GM18873 (cell line): ENCODE results near the gene SCFD2.
"Not testable (repeated sequence)": the region's sequence is repeated elsewhere in the genome, so short reads cannot be mapped to it uniquely, and the experiment has no call there.

Experiments used
- ATAC-seq: cut with Tn5 transposase; IDR thresholded peaks from one replicate; pipeline ENCODE4 v1.9.1; 2021; ENCODE audit warnings: mild to moderate bottlenecking, moderate library complexity, moderate number of reproducible peaks; ENCODE audit not compliant: unreplicated experiment, low FRiP score

The SCFD2 gene

GRCh38 chr4:53156896-53157295 lies 209.0 kb downstream of the SCFD2 start:
- ATAC-seq, result no peak

DNA sequence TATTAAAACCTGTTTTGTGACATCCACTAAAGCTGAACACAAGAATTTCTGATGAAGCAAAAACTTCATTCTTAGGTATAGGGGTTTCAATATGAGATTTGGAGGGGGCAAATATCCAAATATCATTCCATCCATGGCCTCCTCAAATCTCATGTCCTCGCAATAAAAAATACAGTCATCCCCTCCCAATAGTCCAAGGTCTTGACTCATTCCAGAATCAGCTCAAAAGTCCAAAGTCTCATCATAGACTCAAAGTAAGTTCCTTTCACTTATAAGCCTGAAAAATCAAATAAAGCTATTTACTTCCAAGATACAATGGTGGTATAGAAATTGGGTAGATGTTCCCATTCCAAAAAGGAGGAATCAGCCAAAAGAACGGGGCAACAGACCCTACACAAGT lies 213.4 kb downstream of the SCFD2 start:
- ATAC-seq, result no peak

DNA sequence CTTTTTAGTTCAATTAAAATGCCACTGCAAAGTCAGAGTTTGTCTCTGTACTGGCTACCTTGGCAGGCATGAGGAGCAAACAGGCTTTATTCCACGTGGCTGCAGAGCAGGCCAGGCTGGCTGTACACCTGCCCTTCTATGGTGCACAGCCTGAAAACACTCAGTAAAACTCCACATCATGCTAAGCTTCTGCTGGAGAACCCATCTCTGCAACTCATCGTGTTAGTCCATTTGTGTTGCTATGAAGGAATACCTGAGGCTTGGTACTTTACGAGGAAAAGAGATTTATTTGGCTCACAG lies 214.4 kb downstream of the SCFD2 start:
- ATAC-seq, result no peak

- no peak for ATAC-seq
Measured at GRCh38 chr4:53150631-53151488, 215.0 kb downstream of the SCFD2 start.

GRCh38 chr4:53147711-53148110 lies 218.2 kb downstream of the SCFD2 start:
- ATAC-seq, result no peak

GRCh38 chr4:53147197-53147596 lies 218.7 kb downstream of the SCFD2 start:
- ATAC-seq, result no peak

- ATAC-seq, result no peak
Measured at GRCh38 chr4:53141308-53141707, 224.6 kb downstream of the SCFD2 start.

DNA sequence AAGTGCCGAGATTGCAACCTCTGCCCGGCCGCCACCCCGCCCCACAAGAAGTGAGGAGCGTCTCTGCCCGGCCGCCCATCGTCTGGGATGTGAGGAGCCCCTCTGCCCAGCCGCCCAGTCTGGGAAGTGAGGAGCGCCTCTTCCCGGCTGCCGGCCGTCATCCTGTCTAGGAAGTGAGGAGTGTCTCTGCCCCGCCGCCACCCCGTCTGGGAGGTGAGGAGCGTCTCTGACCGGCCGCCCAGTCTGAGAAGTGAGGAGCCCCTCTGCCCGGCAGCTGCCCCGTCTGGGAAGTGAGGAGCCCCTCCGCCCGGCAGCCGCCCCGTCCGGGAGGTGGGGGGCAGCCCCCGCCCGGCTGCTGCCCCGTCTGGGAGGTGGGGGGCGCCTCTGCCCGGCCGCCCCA lies 226.6 kb downstream of the SCFD2 start:
- ATAC-seq, result not testable (repeated sequence)

DNA sequence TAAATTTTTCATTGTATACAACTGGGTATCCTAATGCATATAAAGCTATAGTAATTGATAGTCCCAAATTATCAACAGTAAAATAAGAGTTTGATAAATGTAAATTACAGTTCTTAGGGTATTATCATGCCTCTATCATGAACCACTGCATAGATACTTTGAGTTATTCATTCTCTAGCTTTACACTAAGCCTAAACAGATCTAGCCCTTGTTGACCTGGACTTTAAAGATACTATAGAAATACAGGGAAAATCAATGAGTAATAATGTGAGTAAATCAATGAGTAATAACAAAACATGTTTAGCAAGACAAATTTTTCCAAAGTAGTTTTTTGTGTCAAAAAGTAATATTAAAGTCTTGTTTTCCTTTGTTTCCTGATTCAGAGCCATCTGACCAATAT lies 228.4 kb downstream of the SCFD2 start:
- no peak for ATAC-seq

- ATAC-seq, result no peak
Measured at GRCh38 chr4:53136954-53137353, 228.9 kb downstream of the SCFD2 start.

- no peak for ATAC-seq
Measured at GRCh38 chr4:53132132-53132891, 233.5 kb downstream of the SCFD2 start.

GRCh38 chr4:53131562-53131925 lies 234.3 kb downstream of the SCFD2 start:
- ATAC-seq, result no peak

GRCh38 chr4:53130896-53131561 lies 234.8 kb downstream of the SCFD2 start:
- no peak for ATAC-seq

- ATAC-seq, result no peak
Measured at GRCh38 chr4:53128706-53129357, 237.0 kb downstream of the SCFD2 start.

DNA sequence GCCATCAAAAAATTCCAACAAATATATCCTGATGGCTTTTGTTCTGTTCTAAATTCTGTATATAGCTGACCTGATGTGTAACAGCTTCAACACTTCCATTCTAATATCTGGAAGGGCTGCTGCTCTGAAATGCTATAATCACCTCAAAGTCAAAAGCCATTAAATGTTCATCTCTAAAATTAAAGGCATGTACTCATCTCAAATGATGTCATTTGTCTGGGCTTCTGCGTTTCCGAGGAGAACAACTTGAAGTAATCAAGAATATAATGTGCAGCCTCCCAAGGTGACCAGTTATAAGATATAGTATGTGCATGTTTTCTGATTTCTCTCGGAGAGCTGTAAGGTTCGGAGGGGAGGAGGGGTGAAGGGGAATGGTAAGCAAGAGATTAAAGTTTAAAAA lies 237.6 kb downstream of the SCFD2 start:
- ATAC-seq, result no peak

DNA sequence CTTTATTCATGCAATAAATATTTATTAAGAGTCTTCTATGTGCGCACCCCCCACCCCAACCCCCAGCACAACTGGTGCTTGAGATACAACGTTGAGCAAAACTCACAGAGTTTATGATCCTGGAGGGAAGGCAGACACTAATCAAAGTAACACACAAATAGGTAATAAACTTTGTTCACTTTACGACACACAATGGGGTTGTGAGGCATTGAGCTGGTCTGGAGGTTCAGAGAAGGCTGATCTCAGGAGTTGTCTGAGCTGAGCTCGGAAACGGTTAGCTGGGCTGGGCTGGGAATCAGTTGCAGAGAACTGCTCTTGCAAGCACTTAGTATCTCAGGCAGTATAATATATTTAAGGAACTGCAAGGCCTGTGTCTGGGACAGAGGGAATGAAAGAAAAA lies 238.5 kb downstream of the SCFD2 start:
- ATAC-seq, result no peak

- no peak for ATAC-seq
Measured at GRCh38 chr4:53126099-53126498, 239.8 kb downstream of the SCFD2 start.

- ATAC-seq, result no peak
Measured at GRCh38 chr4:53123819-53124218, 242.0 kb downstream of the SCFD2 start.

DNA sequence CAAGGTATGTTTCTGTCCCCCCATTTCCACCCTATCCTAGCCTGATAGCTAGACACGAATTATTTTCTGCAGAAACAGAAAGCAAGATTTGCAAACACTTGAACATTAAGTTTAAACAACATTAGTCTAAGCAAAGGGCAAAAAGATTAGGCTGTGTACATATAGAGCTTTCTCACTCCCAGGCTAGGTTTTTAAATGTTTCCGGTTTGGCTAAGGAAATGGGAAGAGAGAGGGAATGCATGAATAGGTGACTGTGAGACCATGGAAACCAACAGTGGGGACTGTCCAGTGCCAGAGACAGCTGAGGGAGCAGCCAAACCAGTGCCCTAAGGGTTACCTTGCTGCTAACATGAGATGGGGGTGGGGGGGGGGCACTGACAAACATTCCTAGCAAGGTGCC lies 242.7 kb downstream of the SCFD2 start:
- ATAC-seq, result no peak

GRCh38 chr4:53122280-53123116 lies 243.4 kb downstream of the SCFD2 start:
- no peak for ATAC-seq
